ENCODE data around the gene ANAPC16.
"Not testable (repeated sequence)": the region's sequence is repeated elsewhere in the genome, so short reads cannot be mapped to it uniquely, and the experiment has no call there.

The ANAPC16 gene

GRCh38 chr10:72224191-72224590 is 8.4 kb downstream of the ANAPC16 start:
- not testable (repeated sequence) for H3K9ac ChIP-seq (ENCODE audit: low read depth, low read length); H3K4me1 ChIP-seq (ENCODE audit: insufficient read depth, low read length); H3K36me3 ChIP-seq (ENCODE audit: insufficient read depth, low read length); H3K9me3 ChIP-seq (ENCODE audit: control insufficient read depth, insufficient read depth, low read length)

GRCh38 chr10:72226418-72227027 is 10.7 kb downstream of the ANAPC16 start:
- no peak overlapping the region for H3K9ac ChIP-seq (ENCODE audit: low read depth, low read length)
- peaks cover 4% of the 10 kb centered on the region; the same call in 1 of the 2 replicates for H3K36me3 ChIP-seq (ENCODE audit: insufficient read depth, low read length)
- peaks cover 7% of the 10 kb centered on the region; the same call in 1 of the 2 replicates for H3K4me1 ChIP-seq (ENCODE audit: insufficient read depth, low read length)
- H3K9me3 ChIP-seq (ENCODE audit: control insufficient read depth, insufficient read depth, low read length), result no peaks in the 10 kb centered on the region

GRCh38 chr10:72227826-72228225 is 12.0 kb downstream of the ANAPC16 start:
- peaks cover 7% of the 10 kb centered on the region; the same call in 1 of the 2 replicates for H3K4me1 ChIP-seq (ENCODE audit: insufficient read depth, low read length)
- H3K36me3 ChIP-seq (ENCODE audit: insufficient read depth, low read length), result peaks cover 5% of the 10 kb centered on the region; the same call in 1 of the 2 replicates

GRCh38 chr10:72228318-72228751 is 12.5 kb downstream of the ANAPC16 start:
- Histone ChIP-seq H3K4me1 (ENCODE audit: insufficient read depth, low read length) (peaks cover 7% of the 10 kb centered on the region; the same call in 1 of the 2 replicates), H3K9me3 (ENCODE audit: control insufficient read depth, insufficient read depth, low read length) (no peaks in the 10 kb centered on the region), H3K36me3 (ENCODE audit: insufficient read depth, low read length) (peaks cover 9% of the 10 kb centered on the region; the same call in 1 of the 2 replicates), H3K9ac (ENCODE audit: low read depth, low read length) (no peak overlapping the region)

More at GRCh38 chr10:72227826-72228225, 12.0 kb downstream of the ANAPC16 start:
- Histone ChIP-seq H3K9me3 (ENCODE audit: control insufficient read depth, insufficient read depth, low read length) (no peaks in the 10 kb centered on the region), H3K9ac (ENCODE audit: low read depth, low read length) (no peak overlapping the region)

GRCh38 chr10:72229261-72230251 is 13.7 kb downstream of the ANAPC16 start:
- Histone ChIP-seq H3K9ac (ENCODE audit: low read depth, low read length) (no peak overlapping the region), H3K4me1 (ENCODE audit: insufficient read depth, low read length) (peaks cover 7% of the 10 kb centered on the region; the same call in 1 of the 2 replicates), H3K36me3 (ENCODE audit: insufficient read depth, low read length) (peaks cover 12% of the 10 kb centered on the region; the same call in 1 of the 2 replicates), H3K9me3 (ENCODE audit: control insufficient read depth, insufficient read depth, low read length) (no peaks in the 10 kb centered on the region)

GRCh38 chr10:72233621-72234020 is 17.8 kb downstream of the ANAPC16 start:
- peaks cover 16% of the 10 kb centered on the region; the same call in 1 of the 2 replicates for H3K36me3 ChIP-seq (ENCODE audit: insufficient read depth, low read length)
- no peak overlapping the region for H3K9ac ChIP-seq (ENCODE audit: low read depth, low read length)
- no peaks in the 10 kb centered on the region for H3K9me3 ChIP-seq (ENCODE audit: control insufficient read depth, insufficient read depth, low read length)
- H3K4me1 ChIP-seq (ENCODE audit: insufficient read depth, low read length), result no peaks in the 10 kb centered on the region; the same call in 1 of the 2 replicates

GRCh38 chr10:72234560-72235095 is 18.8 kb downstream of the ANAPC16 start:
- Histone ChIP-seq H3K9ac (ENCODE audit: low read depth, low read length) (no peak overlapping the region), H3K9me3 (ENCODE audit: control insufficient read depth, insufficient read depth, low read length) (no peaks in the 10 kb centered on the region), H3K36me3 (ENCODE audit: insufficient read depth, low read length) (peaks cover 16% of the 10 kb centered on the region; the same call in 1 of the 2 replicates), H3K4me1 (ENCODE audit: insufficient read depth, low read length) (no peaks in the 10 kb centered on the region)

GRCh38 chr10:72235544-72236279 is 19.9 kb downstream of the ANAPC16 start:
- Histone ChIP-seq H3K36me3 (ENCODE audit: insufficient read depth, low read length) (peaks cover 16% of the 10 kb centered on the region; the same call in 1 of the 2 replicates), H3K4me1 (ENCODE audit: insufficient read depth, low read length) (no peaks in the 10 kb centered on the region), H3K9ac (ENCODE audit: low read depth, low read length) (no peak overlapping the region), H3K9me3 (ENCODE audit: control insufficient read depth, insufficient read depth, low read length) (no peaks in the 10 kb centered on the region)

- H3K4me1 ChIP-seq (ENCODE audit: insufficient read depth, low read length), result peaks cover 5% of the 10 kb centered on the region
- H3K9ac ChIP-seq (ENCODE audit: low read depth, low read length), result no peak overlapping the region
- H3K9me3 ChIP-seq (ENCODE audit: control insufficient read depth, insufficient read depth, low read length), result no peaks in the 10 kb centered on the region
- peaks cover 7% of the 10 kb centered on the region; the same call in 1 of the 2 replicates for H3K36me3 ChIP-seq (ENCODE audit: insufficient read depth, low read length)
These were observed 22.8 kb downstream of the ANAPC16 start for GRCh38 chr10:72238392-72239175.

- Histone ChIP-seq H3K36me3 (ENCODE audit: insufficient read depth, low read length) (peaks cover 6% of the 10 kb centered on the region; the same call in 1 of the 2 replicates), H3K9me3 (ENCODE audit: control insufficient read depth, insufficient read depth, low read length) (no peaks in the 10 kb centered on the region), H3K9ac (ENCODE audit: low read depth, low read length) (no peak overlapping the region), H3K4me1 (ENCODE audit: insufficient read depth, low read length) (peaks cover 5% of the 10 kb centered on the region)
These were observed 23.6 kb downstream of the ANAPC16 start for GRCh38 chr10:72239409-72239808.

GRCh38 chr10:72240371-72240770 is 24.6 kb downstream of the ANAPC16 start:
- H3K4me1 ChIP-seq (ENCODE audit: insufficient read depth, low read length), result peaks cover 5% of the 10 kb centered on the region
- H3K9me3 ChIP-seq (ENCODE audit: control insufficient read depth, insufficient read depth, low read length), result no peaks in the 10 kb centered on the region
- H3K9ac ChIP-seq (ENCODE audit: low read depth, low read length), result no peak overlapping the region
- H3K36me3 ChIP-seq (ENCODE audit: insufficient read depth, low read length), result peaks cover 3% of the 10 kb centered on the region; the same call in 1 of the 2 replicates

- Histone ChIP-seq H3K36me3 (ENCODE audit: insufficient read depth, low read length) (no peaks in the 10 kb centered on the region), H3K9ac (ENCODE audit: low read depth, low read length) (no peak overlapping the region), H3K9me3 (ENCODE audit: control insufficient read depth, insufficient read depth, low read length) (no peaks in the 10 kb centered on the region), H3K4me1 (ENCODE audit: insufficient read depth, low read length) (peaks cover 10% of the 10 kb centered on the region)
These were observed 26.0 kb downstream of the ANAPC16 start for GRCh38 chr10:72241691-72242252.

- H3K9me3 ChIP-seq (ENCODE audit: control insufficient read depth, insufficient read depth, low read length), result no peaks in the 10 kb centered on the region
- no peak overlapping the region for H3K9ac ChIP-seq (ENCODE audit: low read depth, low read length)
- peaks cover 16% of the 10 kb centered on the region for H3K4me1 ChIP-seq (ENCODE audit: insufficient read depth, low read length)
- H3K36me3 ChIP-seq (ENCODE audit: insufficient read depth, low read length), result no peaks in the 10 kb centered on the region
These were observed 26.9 kb downstream of the ANAPC16 start for GRCh38 chr10:72242675-72243074.
